Astrocyte (in vitro differentiated cells and primary cell): Measurements from ENCODE around the gene CERS6. TPM values are rescaled to one million over a fixed set of nuclear protein-coding genes. Genes with fewer than 3 reads are reported as not detected.

Experiments
- DNase-seq: peaks from one replicate; pipeline ENCODE4 v3.0.0-alpha.2; 2010; ENCODE audit warnings: low read depth
- FAIRE-seq: peaks from 2 replicates; lab custom pipeline; 2011; peaks lifted over from hg19 to GRCh38; lab: Jason Lieb, UNC
- H2AFZ ChIP-seq: 2 replicates; pipeline ENCODE4 v1.6.0; 2012; ENCODE audit warnings: low read depth, low read length, inconsistent platforms
- H3K27ac ChIP-seq: 2 replicates; pipeline ENCODE4 v1.5.1; 2011; ENCODE audit warnings: low read depth, low read length, inconsistent platforms
- H3K27me3 ChIP-seq: 2 replicates; pipeline ENCODE4 v1.6.0; 2011; ENCODE audit warnings: low read length, inconsistent platforms; ENCODE audit not compliant: insufficient read depth
- H3K36me3 ChIP-seq: 2 replicates; pipeline ENCODE4 v1.5.1; 2011; ENCODE audit warnings: low read length, inconsistent platforms; ENCODE audit not compliant: insufficient read depth
- H3K4me1 ChIP-seq: 2 replicates; pipeline ENCODE4 v1.5.1; 2011; ENCODE audit warnings: low read length, inconsistent platforms; ENCODE audit not compliant: insufficient read depth
- H3K4me2 ChIP-seq: 2 replicates; pipeline ENCODE4 v1.6.0; 2012; ENCODE audit warnings: low read length, inconsistent platforms
- H3K4me3 ChIP-seq: 2 replicates; pipeline ENCODE4 v1.5.1; 2011; ENCODE audit warnings: low read depth, mild to moderate bottlenecking, low read length, inconsistent platforms; ENCODE audit not compliant: insufficient read depth
- H3K79me2 ChIP-seq: 2 replicates; pipeline ENCODE4 v1.6.0; 2012; ENCODE audit warnings: mild to moderate bottlenecking, low read length, inconsistent platforms; ENCODE audit not compliant: insufficient read depth
- H3K9ac ChIP-seq: 2 replicates; pipeline ENCODE4 v1.6.0; 2012; ENCODE audit warnings: mild to moderate bottlenecking, low read length, inconsistent platforms
- H3K9me3 ChIP-seq: 2 replicates; pipeline ENCODE4 v1.5.1; 2012; ENCODE audit warnings: low read depth, mild to moderate bottlenecking, low read length, inconsistent platforms; ENCODE audit not compliant: insufficient read depth
- H4K20me1 ChIP-seq: 2 replicates; pipeline ENCODE4 v1.6.0; 2012; ENCODE audit warnings: low read length, inconsistent platforms; ENCODE audit not compliant: insufficient read depth
- H3K27ac Mint-ChIP-seq: one replicate; pipeline ENCODE4 v1.8.0; 2021; ENCODE audit warnings: mild to moderate bottlenecking, mixed read lengths; ENCODE audit not compliant: unreplicated experiment
- H3K27me3 Mint-ChIP-seq: one replicate; pipeline ENCODE4 v1.8.0; 2021; ENCODE audit warnings: low read depth, mixed read lengths; ENCODE audit not compliant: unreplicated experiment
- H3K36me3 Mint-ChIP-seq: one replicate; pipeline ENCODE4 v1.8.0; 2021; ENCODE audit warnings: low read depth, mixed read lengths; ENCODE audit not compliant: unreplicated experiment
- H3K4me1 Mint-ChIP-seq: one replicate; pipeline ENCODE4 v1.8.0; 2021; ENCODE audit warnings: low read depth, mixed read lengths; ENCODE audit not compliant: unreplicated experiment
- H3K4me3 Mint-ChIP-seq: one replicate; pipeline ENCODE4 v1.8.0; 2021; ENCODE audit warnings: mild to moderate bottlenecking, moderate library complexity, mixed read lengths; ENCODE audit not compliant: unreplicated experiment
- H3K9me3 Mint-ChIP-seq: one replicate; pipeline ENCODE4 v1.8.0; 2021; ENCODE audit warnings: mild to moderate bottlenecking, mixed read lengths; ENCODE audit not compliant: unreplicated experiment
- CTCF ChIP-seq: IDR thresholded peaks from 2 replicates; pipeline ENCODE4 v1.5.1; 2011; ENCODE audit warnings: low read depth, mild to moderate bottlenecking, inconsistent platforms, low read length, moderate library complexity; ENCODE audit not compliant: insufficient read depth
- EZH2 ChIP-seq: IDR thresholded peaks from 2 replicates; pipeline ENCODE4 v1.6.1; 2012; ENCODE audit warnings: mild to moderate bottlenecking, low read length, inconsistent platforms; ENCODE audit not compliant: insufficient read depth
- total RNA-seq: library from RNA; stranded (reverse); gene quantifications from 2 replicates; pipeline ENCODE4 v1.2.1, GENCODE V29; 2021

The CERS6 gene
- total RNA-seq, 1 donor from 2014 or later, result 23.4 TPM

- Histone ChIP-seq H3K4me1 (no peaks in the 10 kb centered on the region), H3K9ac (no peak overlapping the region)
- H3K4me3 Mint-ChIP-seq, result no peak overlapping the region
Observed at GRCh38 chr2:168708080-168708479, 252.0 kb downstream of the CERS6 start.

GRCh38 chr2:168710754-168711467 is 254.8 kb downstream of the CERS6 start:
- no peak overlapping the region for H3K27ac Mint-ChIP-seq
- FAIRE-seq, result no peak

More at GRCh38 chr2:168708080-168708479, 252.0 kb downstream of the CERS6 start:
- Histone ChIP-seq H3K36me3 (no peaks in the 10 kb centered on the region), H3K4me2 (no peak overlapping the region), H3K27me3 (no peaks in the 10 kb centered on the region), H3K9me3 (no peaks in the 10 kb centered on the region), H2AFZ (no peak overlapping the region), H3K4me3 (no peak overlapping the region), H3K79me2 (no peaks in the 10 kb centered on the region), H3K27ac (no peak overlapping the region), H4K20me1 (no peaks in the 10 kb centered on the region)
- Mint-ChIP-seq H3K9me3 (no peaks in the 10 kb centered on the region), H3K36me3 (no peaks in the 10 kb centered on the region), H3K27me3 (no peaks in the 10 kb centered on the region), H3K27ac (no peak overlapping the region), H3K4me1 (no peaks in the 10 kb centered on the region)
- no peak for FAIRE-seq
- no peak for TF ChIP-seq CTCF
- TF ChIP-seq EZH2, result no peak
- DNase-seq, result no peak

More at GRCh38 chr2:168710754-168711467, 254.8 kb downstream of the CERS6 start:
- Mint-ChIP-seq H3K36me3 (no peaks in the 10 kb centered on the region), H3K4me1 (no peaks in the 10 kb centered on the region), H3K27me3 (no peaks in the 10 kb centered on the region), H3K4me3 (no peak overlapping the region), H3K9me3 (no peaks in the 10 kb centered on the region)
- Histone ChIP-seq H3K9ac (no peak overlapping the region), H3K27ac (no peak overlapping the region), H3K9me3 (no peaks in the 10 kb centered on the region), H2AFZ (no peak overlapping the region), H3K79me2 (no peaks in the 10 kb centered on the region), H3K36me3 (no peaks in the 10 kb centered on the region), H3K4me3 (no peak overlapping the region), H3K4me2 (no peak overlapping the region), H3K4me1 (no peaks in the 10 kb centered on the region), H4K20me1 (no peaks in the 10 kb centered on the region), H3K27me3 (no peaks in the 10 kb centered on the region)
- DNase-seq, result no peak
- TF ChIP-seq EZH2, result no peak
- TF ChIP-seq CTCF, result no peak
